Ammon's horn (tissue), 1 donor: ENCODE measurements around the gene RHOB.
"Not testable (repeated sequence)": the region's sequence is repeated elsewhere in the genome, so short reads cannot be mapped to it uniquely, and the experiment has no call there.

ENCODE experiments used
- DNase-seq: peaks from one replicate; pipeline ENCODE4 v3.0.0-alpha.2; 2016; ENCODE audit warnings: low spot score

Gene RHOB

DNA sequence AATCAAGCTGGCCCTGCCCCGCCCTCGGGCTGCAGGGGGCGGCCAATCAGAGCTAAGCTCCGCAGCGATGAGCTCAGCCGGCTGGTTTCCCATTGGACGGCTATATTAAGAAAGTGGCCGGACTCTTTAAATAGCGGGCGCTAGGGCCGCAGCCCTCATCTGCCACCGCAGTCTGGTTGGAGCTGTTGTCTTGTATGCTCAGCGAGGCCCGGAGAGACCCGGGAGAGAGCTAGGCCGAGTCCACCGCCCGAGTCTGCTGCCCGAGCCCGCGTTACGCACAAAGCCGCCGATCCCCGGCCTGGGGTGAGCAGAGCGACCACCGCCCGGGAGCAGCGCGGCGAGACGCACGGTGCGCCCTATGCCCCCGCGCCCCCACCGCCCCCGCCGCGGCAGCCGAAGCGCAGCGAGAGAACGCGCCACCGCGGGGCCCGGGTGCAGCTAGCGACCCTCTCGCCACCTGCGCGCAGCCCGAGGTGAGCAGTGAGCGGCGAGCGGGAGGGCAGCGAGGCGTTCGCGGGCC, at the start of gene RHOB:
RHOB (plus strand) TSS at position 158 of the 520 bp plus-strand sequence. CDS start 392 bp downstream, outside the sequence.
- DNase-seq, result peak; percentile 99

DNA sequence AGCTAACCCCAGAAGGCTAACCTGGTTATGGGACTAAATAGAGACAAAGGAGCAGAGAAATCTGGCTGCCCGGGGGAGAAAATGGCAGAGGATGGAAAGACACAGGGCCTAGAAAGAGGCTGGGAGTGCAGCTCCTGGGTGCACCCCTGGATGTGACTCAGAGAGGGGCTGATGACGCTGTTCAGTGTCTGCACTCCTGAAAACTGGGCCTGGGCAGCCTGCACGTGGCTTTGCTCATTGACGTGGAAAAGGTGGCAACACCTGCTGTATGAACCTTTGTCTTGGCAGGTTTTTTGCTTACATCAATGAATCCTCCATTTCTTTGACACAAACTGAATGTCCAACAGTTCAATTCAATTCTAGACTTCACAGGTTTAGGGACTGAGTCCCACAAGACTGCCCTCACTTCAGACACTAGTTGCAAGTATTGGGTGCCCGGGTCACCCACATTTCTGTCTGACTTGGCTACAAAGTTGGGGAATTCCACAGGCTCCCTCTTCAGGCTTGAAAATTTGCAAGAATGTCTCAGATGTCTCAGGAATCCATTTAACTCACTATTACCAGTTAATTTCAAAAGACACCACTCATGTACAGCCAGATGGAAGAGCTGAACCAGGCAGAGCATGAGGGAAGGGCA, 48.9 kb upstream of the RHOB start:
- DNase-seq, result no peak

DNA sequence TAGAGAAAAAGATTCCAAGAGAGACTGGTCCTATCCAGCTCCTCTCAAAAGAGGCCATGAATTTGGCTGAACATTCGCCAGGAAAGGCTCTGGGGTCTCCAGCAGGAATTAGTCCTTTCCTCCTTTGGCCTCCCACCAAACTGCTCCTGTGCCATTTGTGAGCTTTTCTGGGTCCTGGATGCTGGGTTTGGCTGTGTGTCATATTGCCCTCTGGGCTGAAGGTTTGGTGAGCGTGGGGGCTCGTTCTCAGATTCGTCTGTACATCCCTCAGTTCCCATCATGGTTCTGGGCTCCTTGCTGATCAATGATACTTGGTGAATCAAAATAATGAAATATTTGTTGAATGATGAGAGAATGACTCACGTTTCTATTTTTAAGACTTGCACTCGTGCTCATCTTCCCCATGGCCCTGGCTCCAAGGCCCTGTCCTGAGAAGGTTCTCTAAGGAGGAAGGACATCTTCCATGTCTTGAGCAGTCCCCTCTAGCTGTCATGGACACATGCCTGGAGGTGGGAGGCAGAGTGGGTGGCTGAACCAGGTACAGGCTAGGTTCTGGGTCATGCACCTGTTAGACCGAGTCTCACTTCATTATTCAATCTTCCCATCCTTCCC, 47.8 kb upstream of the RHOB start:
- no peak for DNase-seq

DNA sequence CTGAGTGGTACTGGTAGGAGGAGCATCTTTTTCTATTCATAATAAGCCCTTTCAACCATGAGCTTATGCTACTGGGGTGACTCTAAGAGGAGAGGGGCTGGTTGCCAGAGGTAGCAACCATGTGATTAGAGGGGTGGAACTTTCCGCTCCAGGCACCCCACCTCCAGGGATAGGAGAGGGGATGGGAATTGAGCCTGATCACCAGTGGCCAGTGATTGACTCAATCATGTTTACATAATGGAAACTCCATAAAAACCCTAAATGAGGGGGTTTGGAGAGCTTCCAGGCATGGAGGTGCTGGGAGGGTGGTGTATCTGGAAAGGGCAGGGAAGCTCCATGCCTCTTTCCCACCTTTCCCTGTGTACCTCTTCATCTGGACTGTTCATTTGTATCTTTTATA, 46.6 kb upstream of the RHOB start:
- no peak for DNase-seq

DNA sequence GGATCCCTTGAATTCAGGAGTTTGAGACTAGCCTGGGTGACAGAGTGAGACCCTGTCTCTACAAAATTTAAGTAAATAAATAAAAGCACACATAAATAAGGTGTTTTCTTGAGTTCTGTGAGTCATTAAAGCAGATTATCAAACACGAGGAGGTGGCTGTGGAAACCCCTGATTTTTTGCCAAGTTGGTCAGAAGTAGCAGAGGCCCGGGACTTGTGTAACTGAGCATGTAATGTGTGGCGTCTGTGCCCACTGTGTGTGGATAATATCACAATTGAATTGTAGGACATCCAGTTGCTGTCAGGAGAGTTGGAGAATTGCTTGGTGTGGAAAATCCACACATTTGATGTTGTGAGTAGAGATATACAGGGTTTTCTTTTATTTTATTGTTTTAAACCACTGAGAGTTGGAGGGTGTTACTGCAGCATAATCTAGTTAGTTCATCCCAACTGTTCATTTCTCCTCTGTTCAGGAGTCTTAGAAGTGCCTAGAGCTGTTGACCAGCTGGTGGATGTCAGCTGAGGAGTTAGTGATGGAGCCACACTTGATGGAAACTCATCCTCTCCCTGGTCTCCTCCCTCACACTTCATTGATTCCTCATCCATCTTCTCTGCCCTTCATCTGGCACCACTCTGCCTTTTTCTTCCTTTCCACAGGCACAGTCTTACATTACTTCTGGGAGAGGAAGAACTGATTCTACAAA, 45.9 kb upstream of the RHOB start:
- no peak for DNase-seq

DNA sequence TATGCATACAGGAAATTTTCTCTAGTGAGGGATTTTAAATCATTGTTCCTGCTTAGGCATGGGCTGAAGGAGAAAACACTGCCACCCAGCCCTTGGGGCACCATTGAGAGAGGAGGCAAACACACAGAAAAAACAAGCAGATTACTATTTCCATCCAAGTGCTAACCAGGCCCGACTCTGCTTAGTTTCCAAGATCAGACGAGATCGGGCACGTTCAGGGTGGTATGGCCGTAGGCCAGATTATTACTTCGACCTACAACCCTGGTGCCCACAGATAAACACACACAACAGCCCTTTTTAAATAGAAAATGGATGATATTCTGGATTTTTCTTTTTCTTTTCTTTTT, 45.4 kb upstream of the RHOB start:
- no peak for DNase-seq

DNA sequence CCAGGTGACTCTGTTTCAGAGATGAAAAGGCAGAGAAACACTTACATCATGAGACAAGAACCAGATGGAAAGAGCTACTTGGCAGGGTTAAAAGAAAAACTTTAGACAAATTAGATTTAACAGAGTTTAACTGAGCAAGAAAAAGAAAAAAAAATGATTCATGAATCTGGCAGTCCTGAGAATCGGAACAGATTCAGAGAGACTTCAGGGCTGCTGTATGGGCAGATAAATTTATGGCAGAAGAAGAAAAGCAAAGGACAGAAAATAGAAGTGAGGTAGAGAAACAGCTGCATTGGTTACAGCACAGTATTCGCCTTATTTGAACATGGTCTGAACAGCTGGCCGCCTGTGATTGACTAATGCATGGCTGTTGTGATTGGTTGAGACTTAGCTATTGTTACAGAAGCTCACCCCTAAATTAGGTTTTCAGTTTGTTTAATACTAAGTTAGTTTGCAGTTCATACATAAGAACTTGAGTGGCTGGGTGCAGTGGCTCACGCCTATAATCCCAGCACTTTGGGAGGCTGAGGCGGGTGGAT, 43.0 kb upstream of the RHOB start:
- no peak for DNase-seq

DNA sequence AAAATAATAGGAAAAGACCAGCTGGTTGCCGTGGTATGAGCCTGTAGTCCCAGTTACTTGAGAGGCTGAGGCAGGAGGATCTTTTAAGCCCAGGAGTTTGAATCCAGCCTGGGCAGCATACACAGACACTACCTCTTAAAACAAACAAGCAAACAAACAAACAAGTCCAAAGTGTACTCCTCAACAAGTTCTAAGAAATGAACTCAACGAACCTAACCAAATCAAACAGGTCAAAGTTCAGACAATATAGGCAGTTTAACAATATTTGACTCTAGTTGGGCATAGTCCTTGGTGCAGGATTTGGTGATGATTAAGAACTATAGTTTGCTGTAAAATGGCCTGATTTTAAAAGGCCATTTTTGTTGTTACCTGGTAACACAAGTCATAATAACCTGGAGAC, 41.9 kb upstream of the RHOB start:
- DNase-seq, result no peak

DNA sequence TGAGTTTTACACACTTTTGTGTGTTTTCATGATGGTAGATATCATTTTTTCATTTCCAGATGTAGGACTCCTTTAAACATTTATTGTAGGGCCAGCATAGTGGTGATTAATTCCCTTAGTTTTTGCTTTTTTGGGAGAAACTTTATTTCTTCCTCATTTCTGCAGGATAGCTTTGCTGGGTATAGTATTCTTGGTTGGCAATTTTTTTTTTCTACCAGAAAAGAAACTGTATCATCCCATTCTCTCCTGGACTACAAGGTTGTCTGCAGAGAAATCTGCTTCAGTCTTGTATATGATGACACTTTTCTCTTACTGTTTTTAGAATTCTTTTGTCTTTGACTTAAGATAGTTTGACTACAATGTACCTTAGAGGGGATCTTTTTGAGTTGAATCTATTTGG, 37.8 kb upstream of the RHOB start:
- no peak for DNase-seq

DNA sequence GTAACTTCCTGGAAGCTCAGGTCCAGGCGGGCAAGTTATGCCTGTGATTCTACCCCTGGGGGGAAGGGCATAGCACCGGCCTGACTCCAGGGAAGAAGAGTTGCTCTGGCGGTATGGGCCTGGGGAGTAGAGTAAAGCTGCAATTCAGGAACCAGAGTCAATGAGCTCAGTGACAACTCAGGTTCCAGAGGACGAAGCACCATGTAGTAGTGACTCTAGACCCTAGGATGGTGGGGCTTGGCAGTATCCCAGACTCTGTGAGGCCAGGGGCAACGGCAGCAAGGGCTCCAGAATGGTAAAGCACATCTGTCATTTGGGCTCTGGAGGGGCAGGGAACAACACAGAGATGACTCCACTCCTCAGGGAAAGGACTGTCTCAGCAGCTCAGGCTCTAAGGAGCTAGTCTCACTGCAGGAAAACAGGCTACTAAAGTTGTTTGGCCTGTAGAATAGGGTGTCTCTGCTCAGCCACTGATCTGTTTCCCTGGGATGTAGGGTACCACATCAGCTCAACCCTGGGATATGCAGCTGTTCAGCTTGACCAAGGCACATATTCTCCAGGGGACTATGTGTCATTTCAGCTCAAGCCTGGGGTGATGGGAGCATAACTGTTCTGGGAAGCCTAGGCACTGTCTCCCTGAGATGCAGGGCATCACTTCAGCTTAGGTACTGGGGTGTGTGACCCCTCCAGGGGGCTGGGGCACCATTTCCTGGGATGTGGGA, 36.2 kb upstream of the RHOB start:
- DNase-seq, result no peak

DNA sequence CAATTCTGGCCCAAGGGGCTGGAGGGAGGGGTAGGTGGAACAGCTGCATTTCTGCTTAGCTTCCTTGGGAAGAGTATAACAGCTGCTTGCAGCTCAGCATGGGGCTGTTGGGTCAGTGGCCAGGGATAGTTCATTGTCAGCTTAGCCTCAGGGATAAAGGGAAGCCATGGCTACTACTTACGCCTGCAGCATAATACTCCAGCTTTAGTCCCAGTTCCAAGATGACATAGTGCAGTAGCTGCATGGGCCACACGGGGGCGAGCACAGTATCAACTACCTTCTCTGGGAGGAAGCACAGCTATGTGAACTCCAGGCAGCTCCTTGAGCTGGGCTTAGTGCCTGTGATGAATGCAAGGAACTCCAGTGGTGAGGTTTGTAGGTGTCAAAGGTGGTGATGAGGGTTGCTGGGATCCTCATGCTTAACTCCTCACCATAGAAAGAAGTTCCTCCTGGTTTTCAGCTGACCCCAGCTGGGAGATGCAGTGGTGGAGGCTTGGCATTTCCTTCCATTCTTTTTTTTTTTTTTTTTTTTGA, 35.4 kb upstream of the RHOB start:
- DNase-seq, result peak; percentile 79

DNA sequence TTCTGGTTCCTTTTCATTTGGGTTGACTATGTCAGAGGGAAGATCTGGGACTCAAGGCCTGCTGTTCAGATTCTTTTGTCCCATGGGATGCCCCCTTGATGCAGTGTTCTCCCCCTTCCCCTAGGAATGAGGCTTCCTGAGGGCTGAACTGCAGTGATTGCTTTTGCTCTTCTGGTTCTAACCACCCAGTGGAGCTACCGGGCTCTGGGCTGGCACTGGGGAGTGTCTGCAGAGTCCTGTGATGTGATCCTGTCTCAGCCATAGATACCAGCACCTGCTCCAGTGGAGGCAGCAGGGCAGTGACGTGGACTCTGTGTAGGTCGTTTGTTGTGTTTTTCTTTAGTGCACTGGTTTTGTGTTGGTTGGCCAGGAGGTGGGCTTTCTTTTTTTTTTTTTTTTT, 32.1 kb upstream of the RHOB start:
- no peak for DNase-seq

DNA sequence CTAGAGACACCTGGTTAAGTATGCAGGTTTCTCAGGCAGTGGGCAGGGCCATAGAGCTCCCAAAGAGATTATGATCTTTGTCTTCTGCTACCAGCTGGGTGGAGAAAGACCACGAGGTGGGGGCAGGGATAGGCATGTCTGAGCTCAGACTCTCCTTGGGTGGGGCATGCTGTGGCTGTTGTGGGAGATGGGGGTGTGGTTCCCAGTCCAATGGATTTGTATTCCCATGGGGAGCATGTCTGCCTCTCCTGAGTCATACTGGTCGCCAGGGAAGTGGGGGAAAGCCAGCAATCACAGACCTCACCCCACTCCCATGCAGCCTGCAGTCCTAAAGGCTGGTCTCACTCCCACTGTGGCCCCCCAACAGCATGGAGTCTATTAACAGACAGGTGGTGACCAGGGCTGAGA, 31.4 kb upstream of the RHOB start:
- no peak for DNase-seq

DNA sequence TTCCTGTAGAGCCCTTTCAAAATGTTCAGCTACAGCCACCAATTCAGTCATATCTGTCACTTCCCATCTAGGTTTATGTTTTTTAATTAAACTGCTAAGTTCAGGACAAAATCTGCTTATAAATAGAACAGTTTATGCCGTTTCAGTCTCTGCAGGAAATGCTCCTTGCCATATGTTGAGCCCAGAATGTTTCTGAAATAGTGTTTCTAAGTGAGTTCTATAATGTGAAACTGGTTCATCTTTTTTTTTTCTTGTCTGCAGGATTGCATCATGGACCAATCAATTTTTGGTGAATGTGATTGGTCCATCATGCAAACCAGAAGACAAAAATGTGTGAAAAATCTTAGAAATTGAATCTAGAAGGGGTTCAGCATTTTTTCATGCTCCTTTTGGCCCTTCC, 30.2 kb upstream of the RHOB start:
- no peak for DNase-seq

DNA sequence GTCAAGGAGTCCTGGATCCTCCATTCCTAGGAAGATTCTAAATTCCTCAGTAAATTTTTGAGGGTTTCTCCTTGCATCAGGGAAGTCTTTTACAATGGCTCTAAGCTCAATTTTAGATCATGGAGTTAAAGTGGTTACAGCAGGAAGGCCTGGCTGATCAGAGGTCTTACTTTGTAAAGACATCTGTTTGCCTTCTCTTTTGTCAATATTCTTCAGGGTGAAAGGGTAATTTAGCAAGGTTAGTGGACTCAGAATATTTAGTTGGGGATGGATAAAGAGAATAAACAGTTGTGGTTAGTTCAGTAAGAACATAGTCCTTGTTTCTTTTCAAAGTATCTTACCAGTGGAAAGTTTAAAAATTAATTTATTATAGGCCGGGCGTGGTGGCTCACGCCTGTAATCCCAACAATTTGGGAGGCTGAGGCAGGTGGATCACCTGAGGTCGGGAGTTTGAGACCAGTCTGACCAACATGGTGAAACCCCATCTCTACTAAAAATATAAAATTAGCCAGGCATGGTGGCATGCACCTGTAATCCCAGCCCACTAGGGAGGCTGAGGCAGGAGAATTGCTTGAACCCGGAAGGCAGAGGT, 29.5 kb upstream of the RHOB start:
- not testable (repeated sequence) for DNase-seq

DNA sequence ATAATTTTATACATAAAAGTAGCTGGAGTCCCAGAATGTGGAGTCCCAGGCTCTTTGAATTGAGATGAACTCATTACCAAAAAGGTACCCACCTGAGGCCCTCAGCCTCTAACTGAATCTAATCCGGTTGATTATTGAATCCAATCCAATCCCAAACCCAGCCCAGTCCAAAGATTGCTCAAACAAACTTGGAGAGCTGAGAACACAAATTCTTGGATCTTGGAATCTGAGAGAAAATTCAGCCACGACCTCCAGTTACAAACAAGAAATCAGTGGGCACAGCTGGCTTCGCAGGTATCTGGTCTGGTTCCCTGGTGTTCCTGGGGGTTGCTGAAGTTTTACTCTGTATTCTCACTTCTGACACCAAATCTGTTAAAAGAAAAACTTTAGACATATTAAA, 28.4 kb upstream of the RHOB start:
- DNase-seq, result no peak

DNA sequence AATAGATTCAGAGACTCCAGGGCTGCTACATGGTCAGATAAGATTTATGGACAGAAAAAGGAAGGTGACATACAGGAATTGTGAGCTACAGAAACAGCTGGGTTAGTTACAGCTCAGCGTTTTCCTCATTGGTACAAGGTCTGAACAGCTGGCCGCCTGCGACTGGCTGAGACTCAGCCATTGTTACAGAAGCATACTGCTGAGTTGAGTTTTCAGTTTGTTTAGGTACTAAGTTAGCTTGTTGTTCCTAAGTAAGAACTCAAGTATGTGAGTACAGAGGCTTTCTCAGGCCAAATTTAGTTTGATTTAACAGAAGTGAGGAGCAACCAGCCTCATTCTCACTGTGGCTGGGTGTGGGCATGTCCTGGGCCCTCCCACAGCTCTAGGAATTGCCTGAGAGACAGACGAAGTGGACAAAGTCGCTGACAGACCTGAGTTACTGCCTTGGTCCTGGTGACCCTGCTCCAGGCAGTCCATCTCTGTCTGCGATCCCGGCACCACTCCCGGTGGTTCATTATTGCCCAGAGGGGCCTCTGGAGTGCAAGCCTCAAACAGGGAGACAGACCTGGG, 27.8 kb upstream of the RHOB start:
- DNase-seq, result no peak

DNA sequence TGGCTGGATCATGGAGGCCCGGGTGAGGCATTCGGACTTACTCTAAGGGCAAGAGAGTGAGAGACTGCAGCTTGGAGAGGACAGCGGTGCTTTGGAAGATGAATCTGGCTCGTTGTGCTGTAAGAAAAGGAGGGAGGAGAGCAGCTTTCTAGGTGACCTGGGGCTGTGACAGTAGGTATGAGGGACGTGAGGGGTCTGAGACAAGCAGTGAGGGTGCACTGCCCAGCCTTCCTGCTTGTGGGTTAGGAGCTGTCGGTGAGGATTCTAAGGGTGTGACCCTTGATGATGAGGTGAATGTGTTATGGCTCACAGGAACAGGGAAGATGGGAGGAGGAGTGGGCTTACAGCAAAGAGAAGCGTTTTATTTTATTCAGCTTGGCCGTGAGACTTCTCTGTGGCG, 27.1 kb upstream of the RHOB start:
- DNase-seq, result no peak

DNA sequence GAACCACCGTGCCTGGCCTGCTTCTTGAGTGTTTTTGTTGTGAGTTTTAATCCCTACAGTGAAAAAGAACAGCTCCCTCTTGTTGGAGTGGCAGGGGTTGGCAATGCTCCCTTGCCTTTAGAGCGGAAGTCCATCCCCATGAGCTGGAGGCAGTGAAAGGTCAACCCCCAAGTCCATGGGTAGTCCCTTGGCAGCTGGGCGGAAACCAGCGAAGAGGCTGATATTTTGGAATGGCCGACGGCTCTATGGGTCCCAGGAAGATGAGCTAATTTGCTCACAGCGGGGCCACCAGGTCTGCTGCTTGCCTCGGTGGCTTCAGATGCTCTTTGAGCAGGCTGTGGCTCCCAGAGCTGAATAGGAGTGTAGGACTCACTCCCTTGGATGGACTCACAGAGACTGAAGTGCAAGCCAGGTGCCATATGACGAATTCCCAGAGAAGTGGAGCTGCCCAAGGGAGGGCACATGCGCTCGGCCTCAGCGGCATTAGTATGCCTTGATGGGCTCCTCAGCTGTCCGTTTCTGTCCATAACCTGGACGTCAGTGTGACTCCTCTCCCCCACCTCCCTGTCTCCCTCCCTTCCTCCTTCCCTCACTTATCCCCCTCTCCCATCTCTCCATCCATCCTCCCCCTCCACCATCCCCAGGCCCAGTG, 25.4 kb upstream of the RHOB start:
- DNase-seq, result no peak

DNA sequence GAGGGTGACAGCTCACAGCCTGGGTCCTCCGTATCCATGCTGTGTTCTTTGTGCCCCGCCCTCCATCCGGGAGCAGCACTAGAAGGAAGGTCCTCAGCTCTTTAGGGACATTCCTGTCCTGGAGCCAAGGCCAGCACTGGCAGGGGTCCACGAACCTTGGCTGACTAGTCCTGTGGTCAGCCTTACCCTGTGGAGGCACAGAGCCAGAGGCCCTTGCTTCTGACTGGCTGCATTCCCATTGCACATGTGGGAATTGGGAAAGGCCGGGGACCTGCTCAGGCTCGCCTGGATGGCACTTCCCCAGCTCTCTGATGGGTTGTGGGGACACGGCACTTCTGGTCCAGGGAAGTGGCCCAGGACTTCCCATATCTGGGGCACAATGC, 24.9 kb upstream of the RHOB start:
- DNase-seq, result peak; percentile 57
